GM21367 (cell line): ENCODE measurements around the gene NDUFS8.

Experiments
- ATAC-seq: cut with Tn5 transposase; IDR thresholded peaks from one replicate; pipeline ENCODE4 v1.9.1; 2021; ENCODE audit not compliant: unreplicated experiment

NDUFS8 gene

GRCh38 chr11:68048681-68049508 is 18.4 kb downstream of the NDUFS8 start:
- no peak for ATAC-seq

GRCh38 chr11:68049509-68050370 is 19.3 kb downstream of the NDUFS8 start:
- no peak for ATAC-seq

- no peak for ATAC-seq
Observed at GRCh38 chr11:68050371-68050841, 19.9 kb downstream of the NDUFS8 start.

- ATAC-seq, result no peak
Observed at GRCh38 chr11:68051191-68052136, 21.0 kb downstream of the NDUFS8 start.

GRCh38 chr11:68052137-68052873 is 21.8 kb downstream of the NDUFS8 start:
- no peak for ATAC-seq

GRCh38 chr11:68053117-68053516 is 22.6 kb downstream of the NDUFS8 start:
- no peak for ATAC-seq

- ATAC-seq, result no peak
Observed at GRCh38 chr11:68053981-68054812, 23.7 kb downstream of the NDUFS8 start.

GRCh38 chr11:68056317-68057285 is 26.1 kb downstream of the NDUFS8 start:
- no peak for ATAC-seq

GRCh38 chr11:68057807-68058206 is 27.3 kb downstream of the NDUFS8 start:
- ATAC-seq, result no peak

GRCh38 chr11:68061508-68061907 is 31.0 kb downstream of the NDUFS8 start:
- ATAC-seq, result no peak

GRCh38 chr11:68064926-68065325 is 34.4 kb downstream of the NDUFS8 start:
- ATAC-seq, result no peak

- ATAC-seq, result no peak
Observed at GRCh38 chr11:68065841-68066240, 35.4 kb downstream of the NDUFS8 start.

GRCh38 chr11:68066742-68067141 is 36.3 kb downstream of the NDUFS8 start:
- no peak for ATAC-seq

- no peak for ATAC-seq
Observed at GRCh38 chr11:68067991-68068390, 37.5 kb downstream of the NDUFS8 start.

GRCh38 chr11:68071281-68072048 is 41.0 kb downstream of the NDUFS8 start:
- no peak for ATAC-seq

GRCh38 chr11:68074584-68075352 is 44.3 kb downstream of the NDUFS8 start:
- ATAC-seq, result no peak
